Left ventricle myocardium inferior (tissue), 1 donor: ENCODE measurements around the gene SSH3. TPM values are rescaled to one million over a fixed set of nuclear protein-coding genes. Genes with fewer than 3 reads are reported as not detected.

ENCODE experiments used
- DNase-seq: peaks from one replicate; pipeline ENCODE4 v3.0.0-alpha.2; 2020
- H3K27ac ChIP-seq: fragments of 200-600 bp; replicated peaks from 2 replicates; pipeline ENCODE4 v1.8.0; 2021
- H3K27me3 ChIP-seq: fragments of 200-600 bp; 2 replicates; pipeline ENCODE4 v1.8.0; 2021; ENCODE audit warnings: low read depth
- H3K36me3 ChIP-seq: fragments of 200-600 bp; 2 replicates; pipeline ENCODE4 v1.8.0; 2021
- H3K4me1 ChIP-seq: fragments of 200-600 bp; 2 replicates; pipeline ENCODE4 v1.8.0; 2021
- H3K4me3 ChIP-seq: fragments of 200-600 bp; 2 replicates; pipeline ENCODE4 v1.8.0; 2021; ENCODE audit warnings: mild to moderate bottlenecking, moderate library complexity
- H3K9me3 ChIP-seq: fragments of 200-600 bp; replicated peaks from 2 replicates; pipeline ENCODE4 v1.8.0; 2021
- intact Hi-C: fragments of 100-400 bp; cut with micrococcal nuclease; formaldehyde crosslinking; loops from one replicate; pipeline ENCODE4 v1.11.0; 2022
- total RNA-seq: library from RNA; stranded (reverse); fragmentation: NEBNext Ultra II Directional; extraction: Animal tissue kit (Norgen Biotek cat#: 25700); gene quantifications from one replicate; pipeline ENCODE4 v1.2.1, GENCODE V29; 2021
- TF ChIP-seq, protein P1 (sequence below): fragments of 200-600 bp; IDR thresholded peaks from 2 replicates; pipeline ENCODE4 v1.8.0; 2021; ENCODE audit warnings: antibody characterized with exemption, mild to moderate bottlenecking, borderline replicate concordance
- donor health status: DM: no; HTN: yes; CAD: no; lungs with severe emphysema.

Gene SSH3
- total RNA-seq, 1 donor from 2014 or later, result 14.9 TPM

DNA sequence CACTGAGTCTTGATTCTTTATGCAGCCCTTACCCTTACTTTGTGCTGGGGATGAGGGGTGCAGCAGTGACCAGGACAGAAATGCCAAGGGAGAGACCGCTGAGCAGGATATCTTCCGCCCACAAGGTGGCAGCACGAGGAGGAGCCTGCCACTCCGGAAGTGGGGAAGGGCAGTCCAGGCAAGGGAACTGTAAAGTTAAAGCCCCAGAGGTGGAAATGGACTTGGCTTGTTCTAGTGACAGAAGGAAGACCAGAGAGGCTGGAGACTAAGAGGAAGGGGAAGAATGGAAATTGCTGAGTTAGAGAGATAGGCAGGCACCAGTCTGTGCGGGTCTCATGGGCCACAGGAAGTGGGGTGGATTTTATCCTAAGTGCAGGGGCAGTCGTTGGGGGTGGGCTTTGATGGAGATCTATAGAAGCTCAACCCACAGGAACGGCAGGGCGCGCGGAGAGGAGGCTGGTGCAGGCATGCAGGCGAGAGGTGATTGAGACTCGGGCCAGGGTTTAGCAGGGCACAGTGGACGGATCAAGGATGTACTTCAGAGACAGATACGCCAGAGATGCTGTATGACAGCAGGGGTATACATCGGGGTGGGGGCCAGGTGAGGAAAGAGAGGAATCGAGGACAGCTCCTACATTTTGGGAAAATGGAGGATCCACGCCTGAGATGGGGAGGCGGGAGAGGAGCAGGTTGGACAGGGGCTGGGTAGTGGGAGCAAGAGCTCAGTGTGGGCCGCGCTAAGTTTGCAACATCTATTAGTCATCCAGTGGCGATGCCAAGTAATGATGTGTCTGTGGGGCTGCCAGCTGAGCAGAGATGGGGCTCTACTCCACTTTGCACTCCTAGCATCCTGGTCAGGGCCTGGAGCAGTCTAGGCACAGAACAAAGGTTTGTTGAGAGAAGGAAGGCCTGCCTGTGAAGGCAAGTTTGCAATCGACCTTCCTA lies 40.3 kb upstream of the SSH3 start:
- H3K4me3 ChIP-seq, result peak overlapping the region; percentile 9
- H3K36me3 ChIP-seq, result no peaks in the 10 kb centered on the region
- TF ChIP-seq, protein P1, sequence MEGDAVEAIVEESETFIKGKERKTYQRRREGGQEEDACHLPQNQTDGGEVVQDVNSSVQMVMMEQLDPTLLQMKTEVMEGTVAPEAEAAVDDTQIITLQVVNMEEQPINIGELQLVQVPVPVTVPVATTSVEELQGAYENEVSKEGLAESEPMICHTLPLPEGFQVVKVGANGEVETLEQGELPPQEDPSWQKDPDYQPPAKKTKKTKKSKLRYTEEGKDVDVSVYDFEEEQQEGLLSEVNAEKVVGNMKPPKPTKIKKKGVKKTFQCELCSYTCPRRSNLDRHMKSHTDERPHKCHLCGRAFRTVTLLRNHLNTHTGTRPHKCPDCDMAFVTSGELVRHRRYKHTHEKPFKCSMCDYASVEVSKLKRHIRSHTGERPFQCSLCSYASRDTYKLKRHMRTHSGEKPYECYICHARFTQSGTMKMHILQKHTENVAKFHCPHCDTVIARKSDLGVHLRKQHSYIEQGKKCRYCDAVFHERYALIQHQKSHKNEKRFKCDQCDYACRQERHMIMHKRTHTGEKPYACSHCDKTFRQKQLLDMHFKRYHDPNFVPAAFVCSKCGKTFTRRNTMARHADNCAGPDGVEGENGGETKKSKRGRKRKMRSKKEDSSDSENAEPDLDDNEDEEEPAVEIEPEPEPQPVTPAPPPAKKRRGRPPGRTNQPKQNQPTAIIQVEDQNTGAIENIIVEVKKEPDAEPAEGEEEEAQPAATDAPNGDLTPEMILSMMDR, result peak; percentile 88
- peak overlapping the region; percentile 77 for H3K27ac ChIP-seq
- H3K9me3 ChIP-seq, result no peaks in the 10 kb centered on the region
- H3K27me3 ChIP-seq, result no peaks in the 10 kb centered on the region
- intact Hi-C loops, result loop anchor here (5.0 kb wide), 1 partner anchor 54 kb away; no protein-coding TSS in a partner anchor
- peaks cover 44% of the 10 kb centered on the region for H3K4me1 ChIP-seq
- DNase-seq, result peak; percentile 83

GRCh38 chr11:67264260-67264659 lies 39.1 kb upstream of the SSH3 start:
- Histone ChIP-seq H3K27ac (no peak overlapping the region), H3K9me3 (no peaks in the 10 kb centered on the region), H3K4me1 (peaks cover 56% of the 10 kb centered on the region), H3K27me3 (no peaks in the 10 kb centered on the region), H3K4me3 (no peak overlapping the region), H3K36me3 (peaks cover 6% of the 10 kb centered on the region)
- intact Hi-C loops, result loop anchor here (5.0 kb wide), 1 partner anchor 53 kb away; no protein-coding TSS in a partner anchor
- no peak for DNase-seq
- TF ChIP-seq, protein P1, result no peak

- H3K4me1 ChIP-seq, result peaks cover 64% of the 10 kb centered on the region
- no peak overlapping the region for H3K4me3 ChIP-seq
- H3K27me3 ChIP-seq, result no peaks in the 10 kb centered on the region
- peaks cover 6% of the 10 kb centered on the region for H3K36me3 ChIP-seq
- H3K27ac ChIP-seq, result no peak overlapping the region
- H3K9me3 ChIP-seq, result no peaks in the 10 kb centered on the region
- no peak for DNase-seq
- intact Hi-C loops, result loop anchor here (5.0 kb wide), 1 partner anchor 52 kb away; no protein-coding TSS in a partner anchor
- TF ChIP-seq, protein P1, result no peak
Measured at GRCh38 chr11:67264877-67265632, 38.3 kb upstream of the SSH3 start.

DNA sequence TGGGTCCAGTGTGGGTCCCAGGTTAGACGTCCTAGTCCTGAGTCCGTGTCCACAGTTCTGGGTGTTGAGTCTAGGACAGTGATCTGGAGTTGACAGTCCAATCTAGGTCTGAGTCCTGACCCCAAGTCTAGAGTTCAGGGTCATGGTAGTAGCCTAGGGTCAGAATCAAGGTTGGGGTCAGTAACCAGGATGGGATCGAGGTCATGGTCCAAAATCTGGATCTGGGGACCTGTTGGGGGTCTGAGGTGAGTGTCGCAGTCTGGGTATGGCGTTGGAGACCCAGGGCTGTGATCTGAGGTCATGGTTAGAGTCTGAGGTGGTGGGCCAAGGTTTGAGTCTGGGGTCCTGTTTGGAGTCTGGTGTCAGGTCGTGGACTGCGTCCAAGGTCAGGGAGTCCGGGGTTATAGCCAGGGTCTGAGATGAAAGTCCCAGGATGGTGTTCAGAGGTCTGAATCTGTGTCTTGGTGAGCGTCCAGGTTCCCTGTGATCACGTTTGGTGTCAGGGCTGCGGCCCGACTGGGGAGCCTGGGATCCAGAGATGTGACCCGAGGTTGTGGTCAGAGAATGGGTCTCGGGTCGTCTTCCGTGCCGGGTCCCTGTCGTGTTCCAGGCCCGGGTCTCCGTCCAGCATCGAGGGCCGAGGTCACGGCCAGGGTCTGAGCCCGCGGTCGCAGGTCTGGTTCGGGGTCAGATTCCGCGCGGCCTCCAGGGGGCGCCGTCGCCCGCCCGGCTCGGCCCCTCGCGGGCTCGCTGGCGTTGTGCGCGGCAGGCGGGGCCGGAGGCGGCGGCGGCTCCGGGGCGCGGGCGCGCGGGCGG lies 37.5 kb upstream of the SSH3 start:
- no peaks in the 10 kb centered on the region for H3K9me3 ChIP-seq
- TF ChIP-seq, protein P1, result peak; percentile 79
- peak overlapping the region; percentile 82 for H3K27ac ChIP-seq
- peak; percentile 83 for DNase-seq
- H3K4me3 ChIP-seq, result peak overlapping the region; percentile 48
- intact Hi-C loops, result no loop called here
- H3K27me3 ChIP-seq, result no peaks in the 10 kb centered on the region
- H3K36me3 ChIP-seq, result peaks cover 6% of the 10 kb centered on the region
- H3K4me1 ChIP-seq, result peaks cover 72% of the 10 kb centered on the region
